MCF 10A (cell line): Measurements from ENCODE around the gene ZNF467. TPM values are rescaled to one million over a fixed set of nuclear protein-coding genes. Genes with fewer than 3 reads are reported as not detected.

Experiments
- BruUV-seq: library from RNA; stranded (reverse); fragments of 400-500 nt; replicated peaks from 2 replicates; lab custom pipeline; 2021; lab: Mats Ljungman, UMichigan
- CTCF ChIA-PET: fragments of 300-600 bp; sonication (Branson Sonifier 250); formaldehyde crosslinking; extraction: SDS; loops from one replicate; lab custom pipeline; 2021; ENCODE audit warnings: antibody characterized with exemption, inconsistent platforms; lab: Yijun Ruan, JAX
- POLR2A ChIA-PET: fragments of 300-600, 350-650 bp; sonication (Branson Sonifier 250); formaldehyde crosslinking; extraction: SDS; loops from one replicate; lab custom pipeline; 2020; ENCODE audit warnings: antibody characterized with exemption, inconsistent platforms; lab: Yijun Ruan, JAX
- DNase-seq: peaks from one replicate; pipeline ENCODE4 v3.0.0-alpha.2; 2018; ENCODE audit not compliant: unreplicated experiment
- H3K27ac Mint-ChIP-seq: one replicate; pipeline ENCODE4 v1.8.0; 2022; ENCODE audit warnings: mild to moderate bottlenecking, low read depth, mixed read lengths; ENCODE audit not compliant: unreplicated experiment
- H3K27me3 Mint-ChIP-seq: one replicate; pipeline ENCODE4 v1.8.0; 2022; ENCODE audit warnings: mixed read lengths; ENCODE audit not compliant: insufficient read depth, unreplicated experiment
- H3K36me3 Mint-ChIP-seq: one replicate; pipeline ENCODE4 v1.8.0; 2022; ENCODE audit warnings: mild to moderate bottlenecking, moderate library complexity, mixed read lengths; ENCODE audit not compliant: insufficient read depth, unreplicated experiment
- H3K4me1 Mint-ChIP-seq: one replicate; pipeline ENCODE4 v1.8.0; 2022; ENCODE audit warnings: mixed read lengths; ENCODE audit not compliant: insufficient read depth, unreplicated experiment
- H3K4me3 Mint-ChIP-seq: one replicate; pipeline ENCODE4 v1.8.0; 2022; ENCODE audit warnings: mild to moderate bottlenecking, moderate library complexity, mixed read lengths; ENCODE audit not compliant: unreplicated experiment
- H3K9me3 Mint-ChIP-seq: one replicate; pipeline ENCODE4 v1.8.0; 2022; ENCODE audit warnings: mixed read lengths; ENCODE audit not compliant: unreplicated experiment
- intact Hi-C: fragments of 100-400 bp; cut with micrococcal nuclease; formaldehyde crosslinking; loops from 2 replicates; pipeline ENCODE4 v1.14.1; 2022
- total RNA-seq: library from RNA; stranded (reverse); gene quantifications from 2 replicates; pipeline ENCODE4 v1.2.3, GENCODE V29; 2022
- TF ChIP-seq, protein P1 (sequence below): fragments of 200-600 bp; IDR thresholded peaks from one replicate; pipeline ENCODE4 v1.8.0; 2022; ENCODE audit warnings: antibody characterized with exemption, mild to moderate bottlenecking; ENCODE audit not compliant: unreplicated experiment

ZNF467 gene
- total RNA-seq, 1 experiment from 2014 or later = 3.7 TPM

DNA sequence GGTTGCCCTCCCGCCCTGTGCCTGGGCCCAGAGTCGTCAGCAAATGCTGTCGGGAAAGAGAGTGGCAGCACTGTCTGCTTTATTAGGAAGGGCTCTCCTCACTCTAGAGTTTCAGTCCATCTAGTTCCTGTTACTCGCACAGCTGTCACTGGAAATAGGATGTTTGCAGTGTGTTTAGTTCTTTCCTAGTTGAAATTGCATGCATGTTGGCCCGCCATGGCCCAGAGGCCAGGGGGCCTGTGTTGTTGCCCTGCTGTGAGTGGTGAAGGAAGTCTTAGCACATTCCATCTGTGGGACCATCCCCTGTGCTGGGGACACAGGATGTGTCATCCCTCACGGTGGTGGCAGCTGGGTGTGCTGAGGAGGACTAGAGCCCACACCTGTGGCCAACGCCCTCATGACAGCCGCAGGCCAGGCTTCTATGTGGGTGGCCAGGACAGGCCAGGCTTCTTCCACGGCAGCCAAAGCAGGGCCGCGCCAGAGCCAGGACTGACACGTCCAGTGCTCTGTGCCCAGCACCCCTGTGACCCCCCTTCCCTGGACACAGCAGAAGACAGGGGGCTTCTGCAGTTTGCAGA is 45.4 kb downstream of the ZNF467 start:
- Mint-ChIP-seq H3K27me3 (no peaks in the 10 kb centered on the region), H3K4me3 (no peak overlapping the region), H3K27ac (no peak overlapping the region), H3K36me3 (peaks cover 22% of the 10 kb centered on the region), H3K4me1 (no peaks in the 10 kb centered on the region), H3K9me3 (no peaks in the 10 kb centered on the region)
- intact Hi-C loops = no loop called here
- ChIA-PET CTCF (interaction anchor here (0.6 to 5.6 kb wide), 3 partner anchors 13 to 1381 kb away, joined by 3 to 39 read pairs (median 5); no protein-coding TSS in a partner anchor), POLR2A (no interaction called here)
- DNase-seq = no peak
- no TSS peak for BruUV-seq
- TF ChIP-seq, protein P1, sequence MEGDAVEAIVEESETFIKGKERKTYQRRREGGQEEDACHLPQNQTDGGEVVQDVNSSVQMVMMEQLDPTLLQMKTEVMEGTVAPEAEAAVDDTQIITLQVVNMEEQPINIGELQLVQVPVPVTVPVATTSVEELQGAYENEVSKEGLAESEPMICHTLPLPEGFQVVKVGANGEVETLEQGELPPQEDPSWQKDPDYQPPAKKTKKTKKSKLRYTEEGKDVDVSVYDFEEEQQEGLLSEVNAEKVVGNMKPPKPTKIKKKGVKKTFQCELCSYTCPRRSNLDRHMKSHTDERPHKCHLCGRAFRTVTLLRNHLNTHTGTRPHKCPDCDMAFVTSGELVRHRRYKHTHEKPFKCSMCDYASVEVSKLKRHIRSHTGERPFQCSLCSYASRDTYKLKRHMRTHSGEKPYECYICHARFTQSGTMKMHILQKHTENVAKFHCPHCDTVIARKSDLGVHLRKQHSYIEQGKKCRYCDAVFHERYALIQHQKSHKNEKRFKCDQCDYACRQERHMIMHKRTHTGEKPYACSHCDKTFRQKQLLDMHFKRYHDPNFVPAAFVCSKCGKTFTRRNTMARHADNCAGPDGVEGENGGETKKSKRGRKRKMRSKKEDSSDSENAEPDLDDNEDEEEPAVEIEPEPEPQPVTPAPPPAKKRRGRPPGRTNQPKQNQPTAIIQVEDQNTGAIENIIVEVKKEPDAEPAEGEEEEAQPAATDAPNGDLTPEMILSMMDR = no peak

DNA sequence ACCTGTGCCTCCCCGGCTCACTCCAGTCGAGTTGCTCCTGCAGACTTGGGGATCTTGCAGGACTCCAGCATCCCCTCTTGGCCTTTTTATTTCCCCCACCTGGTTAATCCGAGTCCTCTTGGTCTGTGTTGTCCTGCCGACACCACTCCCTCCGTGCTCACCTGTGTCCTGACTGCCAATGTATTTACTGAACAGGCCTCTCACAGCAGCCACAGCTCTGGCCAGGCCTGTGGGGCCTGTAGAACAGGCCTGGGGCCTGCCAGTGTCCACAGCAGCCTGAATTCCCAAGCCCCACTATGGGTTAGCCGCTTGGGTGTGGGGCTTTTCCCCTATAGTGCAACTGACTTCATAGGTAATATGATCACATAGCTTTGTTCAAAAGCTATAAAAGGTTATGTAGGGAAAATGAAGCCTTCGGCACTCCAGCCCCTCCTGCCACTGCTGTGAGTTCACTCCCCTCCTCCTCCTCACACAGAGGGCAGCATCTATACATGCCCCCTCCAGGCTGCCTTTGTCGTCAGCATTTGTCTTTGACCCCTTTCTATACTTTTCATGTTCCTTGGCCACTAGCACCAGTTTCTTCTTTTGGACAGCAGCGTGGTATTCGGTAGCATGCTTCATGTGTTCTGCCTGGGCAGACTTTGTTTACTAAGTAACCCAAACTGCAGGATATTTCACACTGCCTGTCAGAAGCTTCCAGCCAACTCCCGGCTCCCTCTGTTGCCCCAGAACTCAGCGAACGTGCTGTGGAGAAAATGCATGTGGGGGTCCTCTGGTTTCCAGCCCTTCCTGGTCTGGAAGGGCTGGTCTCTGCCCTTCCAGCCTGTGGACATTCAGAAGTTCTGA is 46.1 kb downstream of the ZNF467 start:
- Mint-ChIP-seq H3K27ac (no peak overlapping the region), H3K9me3 (no peaks in the 10 kb centered on the region), H3K36me3 (peaks cover 22% of the 10 kb centered on the region), H3K27me3 (no peaks in the 10 kb centered on the region), H3K4me3 (no peak overlapping the region), H3K4me1 (no peaks in the 10 kb centered on the region)
- CTCF ChIA-PET = interaction anchor here (0.6 kb wide), 1 partner anchor 17 kb away, joined by 3 read pairs; no protein-coding TSS in a partner anchor
- no TSS peak for BruUV-seq
- POLR2A ChIA-PET = no interaction called here
- no peak for DNase-seq
- intact Hi-C loops = no loop called here
- TF ChIP-seq, protein P1 = no peak

DNA sequence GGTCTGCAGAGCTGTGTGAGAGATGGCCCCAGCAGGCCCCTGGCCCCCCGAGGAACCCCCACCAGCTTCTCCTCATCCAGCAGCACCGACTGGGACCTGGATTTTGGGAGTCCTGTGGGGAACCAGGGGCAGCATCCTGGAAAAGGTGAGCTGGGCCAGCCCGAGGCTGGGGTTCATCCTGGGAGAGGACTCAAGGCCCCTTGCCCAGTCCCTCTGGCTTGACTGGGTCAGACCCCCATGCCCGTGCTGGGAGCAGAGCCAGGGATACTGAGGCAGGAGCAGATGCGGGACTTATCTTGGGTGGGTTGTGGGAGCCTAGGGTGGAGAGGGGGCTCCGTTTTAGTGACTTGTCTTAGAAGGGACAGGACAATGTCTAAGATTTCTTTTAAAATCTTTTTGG is 47.5 kb downstream of the ZNF467 start:
- no peak overlapping the region for H3K4me3 Mint-ChIP-seq
- ChIA-PET POLR2A (no interaction called here), CTCF (no interaction called here)
- no peaks in the 10 kb centered on the region for H3K9me3 Mint-ChIP-seq
- H3K27ac Mint-ChIP-seq = no peak overlapping the region
- no TSS peak for BruUV-seq
- H3K36me3 Mint-ChIP-seq = peaks cover 22% of the 10 kb centered on the region
- no peaks in the 10 kb centered on the region for H3K4me1 Mint-ChIP-seq
- TF ChIP-seq, protein P1 = no peak
- no peak for DNase-seq
- no peaks in the 10 kb centered on the region for H3K27me3 Mint-ChIP-seq
- intact Hi-C loops = no loop called here

DNA sequence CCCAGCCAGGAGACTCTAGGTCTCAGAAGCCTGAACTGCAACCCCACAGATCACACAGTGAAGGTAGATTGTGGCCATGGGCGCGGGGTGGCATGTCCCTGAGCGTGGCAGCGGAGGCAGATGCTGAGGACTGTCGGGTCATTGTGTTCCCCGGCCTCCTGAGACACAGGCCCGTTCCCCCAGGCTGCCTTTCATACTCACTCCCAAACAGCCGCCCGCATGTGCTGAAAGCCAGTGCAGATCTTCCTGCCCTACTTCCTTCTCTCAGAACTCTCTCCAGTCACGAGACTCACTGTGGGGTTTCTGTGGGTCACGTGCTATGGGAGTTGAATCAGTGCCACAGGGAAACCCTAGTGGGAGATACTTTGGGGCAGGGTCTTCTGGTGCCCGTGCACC is 48.0 kb downstream of the ZNF467 start:
- H3K36me3 Mint-ChIP-seq = peaks cover 27% of the 10 kb centered on the region
- POLR2A ChIA-PET = no interaction called here
- H3K9me3 Mint-ChIP-seq = no peaks in the 10 kb centered on the region

More for the DNA sequence above, 48.0 kb downstream of the ZNF467 start:
- Mint-ChIP-seq H3K27ac (no peak overlapping the region), H3K4me3 (no peak overlapping the region), H3K4me1 (no peaks in the 10 kb centered on the region), H3K27me3 (no peaks in the 10 kb centered on the region)
- no peak for DNase-seq
- TF ChIP-seq, protein P1 = no peak
- intact Hi-C loops = no loop called here
- BruUV-seq = no TSS peak
- CTCF ChIA-PET = no interaction called here
